Keratinocyte (primary cell): ENCODE measurements around the gene TTC4. TPM values are rescaled to one million over a fixed set of nuclear protein-coding genes. Genes with fewer than 3 reads are reported as not detected.

Source experiments
- DNase-seq: peaks from one replicate; pipeline ENCODE4 v3.0.0-alpha.2; 2011; ENCODE audit warnings: low read depth, missing footprints, low spot score
- FAIRE-seq: peaks from 2 replicates; lab custom pipeline; 2011; peaks lifted over from hg19 to GRCh38; lab: Jason Lieb, UNC
- H2AFZ ChIP-seq: 2 replicates; pipeline ENCODE4 v1.6.0; 2012; ENCODE audit warnings: low read length, control low read depth, inconsistent platforms; ENCODE audit not compliant: control insufficient read depth
- H3K27ac ChIP-seq: 2 replicates; pipeline ENCODE4 v1.5.1; 2011; ENCODE audit warnings: low read length; ENCODE audit not compliant: control insufficient read depth, insufficient read depth
- H3K27me3 ChIP-seq: 3 replicates; pipeline ENCODE4 v1.6.0; 2011; ENCODE audit warnings: low read length; ENCODE audit not compliant: control insufficient read depth, insufficient read depth; ENCODE audit errors: extremely low read depth
- H3K36me3 ChIP-seq, 2 experiments: 2 replicates in 1 of 2; 3 replicates in 1 of 2; pipeline ENCODE4 v1.5.1; 2011; ENCODE audit warnings: low read length in 2 of 2, mild to moderate bottlenecking in 1 of 2; ENCODE audit not compliant: control insufficient read depth in 2 of 2, insufficient read depth in 2 of 2; ENCODE audit errors: extremely low read depth in 1 of 2
- H3K4me1 ChIP-seq: 3 replicates; pipeline ENCODE4 v1.5.1; 2011; ENCODE audit warnings: low read length; ENCODE audit not compliant: control insufficient read depth, insufficient read depth; ENCODE audit errors: extremely low read depth
- H3K4me2 ChIP-seq: 3 replicates; pipeline ENCODE4 v1.6.0; 2011; ENCODE audit warnings: low read depth, low read length; ENCODE audit not compliant: control insufficient read depth, insufficient read depth; ENCODE audit errors: extremely low read depth
- H3K4me3 ChIP-seq, 3 experiments: fragments of 200-600 bp in 1 of 3; sonication (generic) in 1 of 3; 2 replicates in 2 of 3; 3 replicates in 1 of 3; pipeline ENCODE4 v1.5.1; 2011 to 2016; ENCODE audit warnings: low read length in 3 of 3, mild to moderate bottlenecking in 3 of 3, control low read depth in 2 of 3, inconsistent platforms in 1 of 3, low read depth in 1 of 3, mixed read lengths in 1 of 3, mixed run types in 1 of 3, moderate library complexity in 1 of 3; ENCODE audit not compliant: control insufficient read depth in 2 of 3, insufficient read depth in 2 of 3; ENCODE audit errors: extremely low read depth in 1 of 3
- H3K79me2 ChIP-seq: 2 replicates; pipeline ENCODE4 v1.6.0; 2012; ENCODE audit warnings: low read length; ENCODE audit not compliant: control insufficient read depth, insufficient read depth
- H3K9ac ChIP-seq: 3 replicates; pipeline ENCODE4 v1.6.0; 2011; ENCODE audit warnings: low read length; ENCODE audit not compliant: control insufficient read depth, insufficient read depth; ENCODE audit errors: extremely low read depth
- H3K9me1 ChIP-seq: 3 replicates; pipeline ENCODE4 v1.6.0; 2011; ENCODE audit warnings: low read length; ENCODE audit not compliant: control insufficient read depth, insufficient read depth; ENCODE audit errors: extremely low read depth
- H3K9me3 ChIP-seq: 2 replicates; pipeline ENCODE4 v1.5.1; 2012; ENCODE audit warnings: low read depth, low read length; ENCODE audit not compliant: control insufficient read depth
- H4K20me1 ChIP-seq: 3 replicates; pipeline ENCODE4 v1.6.0; 2011; ENCODE audit warnings: low read length; ENCODE audit not compliant: control insufficient read depth, insufficient read depth; ENCODE audit errors: extremely low read depth
- CTCF ChIP-seq, 3 experiments: IDR thresholded peaks in 1 of 3; conservative IDR thresholded peaks in 1 of 3; optimal IDR thresholded peaks in 1 of 3; 2 replicates in 2 of 3; 3 replicates in 1 of 3; pipeline versions ENCODE3 to v1.5.1; 2011; ENCODE audit warnings: low read length in 3 of 3, mild to moderate bottlenecking in 3 of 3, moderate library complexity in 2 of 3, control low read depth in 1 of 3, inconsistent platforms in 1 of 3; ENCODE audit not compliant: insufficient read depth in 2 of 3; ENCODE audit errors: extremely low read depth in 1 of 3
- EZH2 ChIP-seq: IDR thresholded peaks from one replicate; pipeline ENCODE4 v1.6.1; 2012; ENCODE audit warnings: inconsistent platforms, mild to moderate bottlenecking, low read length, moderate library complexity
- dilution Hi-C: fragments of 300-500 bp; cut with MboI; formaldehyde crosslinking; loops from one replicate; pipeline ENCODE4 v1.7.0; 2020; ENCODE audit warnings: low sequenced_read_pairs; ENCODE audit not compliant: extremely low pct_ligation_motif_present
- polyA plus RNA-seq, 5 experiments: library from polyadenylated mRNA; depleted of rRNA in 3 of 5; stranded (reverse) in 3 of 5; stranded (forward) in 1 of 5; unstranded in 1 of 5; fragments of >200 nt; gene quantifications; 1 replicate in 1 of 5; 2 replicates in 3 of 5; 3 replicates in 1 of 5; pipeline versions ENCODE4 v1.2.1 to v1.2.3, GENCODE V29; 2011 to 2012; ENCODE audit warnings: missing spikeins in 2 of 5, low read depth in 1 of 5, low replicate concordance in 1 of 5

The TTC4 gene
- polyA plus RNA-seq, 1 donor (not counting 4 experiments of a cell fraction or from before 2014, with no cell fraction given): 40.3 TPM

GRCh38 chr1:54754045-54754444, 38.4 kb downstream of the TTC4 start:
- FAIRE-seq: no peak

GRCh38 chr1:54754486-54755285, 39.0 kb downstream of the TTC4 start:
- H3K27me3 ChIP-seq: no peaks in the 10 kb centered on the region
- no peak for FAIRE-seq

More at GRCh38 chr1:54754045-54754444, 38.4 kb downstream of the TTC4 start:
- no peaks in the 10 kb centered on the region for H3K9me1 ChIP-seq
- no peak overlapping the region for H3K27ac ChIP-seq
- H3K4me1 ChIP-seq: no peaks in the 10 kb centered on the region
- H3K27me3 ChIP-seq: no peaks in the 10 kb centered on the region
- no peak overlapping the region for H3K4me2 ChIP-seq
- H2AFZ ChIP-seq: no peak overlapping the region
- dilution Hi-C loops: no loop called here
- H3K36me3 ChIP-seq: peaks cover 12 to 14% of the 10 kb centered on the region in 2 experiments
- no peak for DNase-seq
- H3K79me2 ChIP-seq: no peaks in the 10 kb centered on the region
- no peak overlapping the region for H3K9ac ChIP-seq
- no peaks in the 10 kb centered on the region for H4K20me1 ChIP-seq
- no peaks in the 10 kb centered on the region for H3K9me3 ChIP-seq
- H3K4me3 ChIP-seq: no peak overlapping the region
- TF ChIP-seq EZH2 (no peak), CTCF (optimal IDR thresholded peaks at IDR 0.05 in 1 of 3, IDR thresholded peaks at IDR 0.05 in 1 of 3, conservative IDR thresholded peaks at IDR 0.05 in 1 of 3; ENCODE audit: extremely low read depth in 1 of 3, insufficient read depth in 2 of 3, low read length in 3 of 3) (no peak)

More at GRCh38 chr1:54754486-54755285, 39.0 kb downstream of the TTC4 start:
- dilution Hi-C loops: no loop called here
- no peak for DNase-seq
- no peaks in the 10 kb centered on the region for H3K9me1 ChIP-seq
- H4K20me1 ChIP-seq: no peaks in the 10 kb centered on the region
- H2AFZ ChIP-seq: no peak overlapping the region
- peaks cover 12 to 14% of the 10 kb centered on the region in 2 experiments for H3K36me3 ChIP-seq
- H3K9ac ChIP-seq: no peak overlapping the region
- H3K4me1 ChIP-seq: no peaks in the 10 kb centered on the region
- H3K4me2 ChIP-seq: no peak overlapping the region
- H3K27ac ChIP-seq: no peak overlapping the region
- H3K9me3 ChIP-seq: no peaks in the 10 kb centered on the region
- no peaks in the 10 kb centered on the region for H3K79me2 ChIP-seq
- no peak overlapping the region for H3K4me3 ChIP-seq
- no peak for TF ChIP-seq CTCF (optimal IDR thresholded peaks at IDR 0.05 in 1 of 3, IDR thresholded peaks at IDR 0.05 in 1 of 3, conservative IDR thresholded peaks at IDR 0.05 in 1 of 3; ENCODE audit: extremely low read depth in 1 of 3, insufficient read depth in 2 of 3, low read length in 3 of 3)
- no peak for TF ChIP-seq EZH2
